Thyroid gland (tissue), 4 donors: Measurements from ENCODE around the gene ALPI. TPM values are rescaled to one million over a fixed set of nuclear protein-coding genes. Genes with fewer than 3 reads are reported as not detected.
A peak's percentile ranks its signal among the peaks of the same experiment; 100 is the strongest.
"Not testable (repeated sequence)": the region's sequence is repeated elsewhere in the genome, so short reads cannot be mapped to it uniquely, and the experiment has no call there.

Experiments used
- DNase-seq, 2 donors: peaks; one replicate each; pipeline ENCODE4 v3.0.0-alpha.2; 2019
- H3K27ac ChIP-seq, 3 donors: fragments of 200-600 bp; sonication (generic); 1 replicate in 2 of 3; 2 replicates in 1 of 3; pipeline ENCODE4 v1.5.1; 2016 to 2019; ENCODE audit warnings: mild to moderate bottlenecking in 1 of 3, moderate library complexity in 1 of 3
- H3K27me3 ChIP-seq: fragments of 200-600 bp; sonication (generic); one replicate; pipeline ENCODE4 v1.5.1; 2019
- H3K36me3 ChIP-seq, 2 donors: fragments of 200-600 bp; sonication (generic); one replicate each; pipeline ENCODE4 v1.5.1; 2016 to 2019
- H3K4me1 ChIP-seq, 2 donors: fragments of 200-600 bp; sonication (generic); one replicate each; pipeline ENCODE4 v1.5.1; 2017 to 2019
- H3K4me3 ChIP-seq, 3 donors: fragments of 200-600 bp; sonication (generic); replicated peaks in 1 of 3; 1 replicate in 2 of 3; 2 replicates in 1 of 3; pipeline ENCODE4 v1.5.1; 2016; ENCODE audit warnings: mild to moderate bottlenecking in 1 of 3
- H3K9me3 ChIP-seq: fragments of 200-600 bp; sonication (generic); one replicate; pipeline ENCODE4 v1.5.1; 2017
- POLR2A ChIP-seq, 2 donors: fragments of 450-650 bp; IDR thresholded peaks; one replicate each; pipeline ENCODE4 v1.6.1; 2017; ENCODE audit warnings: antibody characterized with exemption in 2 of 2, mild to moderate bottlenecking in 2 of 2, moderate library complexity in 1 of 2
- WGBS, 2 donors: methylation state at CpG; one replicate each; pipeline ENCODE4 v1.1.5; 2017; 5-methylcytosine and 5-hydroxymethylcytosine counted together
- intact Hi-C: fragments of 100-400 bp; cut with DNase I; formaldehyde crosslinking; loops from one replicate; pipeline ENCODE4 v1.15.1; 2023
- total RNA-seq, 4 donors: library from RNA; depleted of rRNA; stranded (reverse); fragments of >200 nt; gene quantifications; one replicate each; pipeline ENCODE4 v1.2.3, GENCODE V29; 2016
- TF ChIP-seq, protein P1 (sequence below), 6 experiments: fragments of 200-600 bp in 3 of 6; fragments of 450-650 bp in 3 of 6; sonication (generic) in 3 of 6; IDR thresholded peaks; one replicate each; pipeline ENCODE4 v1.5.1; 2016 to 2019; ENCODE audit warnings: antibody characterized with exemption in 6 of 6, mild to moderate bottlenecking in 2 of 6, inconsistent platforms in 1 of 6, moderate library complexity in 1 of 6

ALPI gene
- total RNA-seq, 4 donors from 2014 or later: not detected

DNA sequence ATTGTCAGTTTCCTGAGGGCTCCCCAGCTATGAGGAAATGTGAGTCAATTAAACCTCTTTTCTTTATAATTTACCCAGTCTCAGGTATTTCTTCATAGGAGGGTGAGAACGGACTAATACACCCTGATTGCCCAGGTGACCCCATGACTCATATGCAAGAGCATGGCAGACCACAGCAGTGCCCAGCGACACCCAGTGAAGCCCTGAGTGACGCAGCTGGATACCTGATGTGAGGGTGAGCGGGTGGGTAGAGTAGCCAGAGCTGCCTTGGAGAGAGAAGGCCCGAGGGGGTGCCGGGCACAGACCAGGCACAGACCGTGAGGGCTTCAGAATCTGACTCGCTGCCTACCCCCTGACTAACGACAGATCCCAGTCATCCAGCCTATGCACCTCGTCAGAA lies 33.9 kb upstream of the ALPI start:
- 92 to 94% methylated on average over 10 of the region's 10 CpGs for WGBS, 2 donors
- no peaks in the 10 kb centered on the region for H3K9me3 ChIP-seq
- TF ChIP-seq, protein P1, sequence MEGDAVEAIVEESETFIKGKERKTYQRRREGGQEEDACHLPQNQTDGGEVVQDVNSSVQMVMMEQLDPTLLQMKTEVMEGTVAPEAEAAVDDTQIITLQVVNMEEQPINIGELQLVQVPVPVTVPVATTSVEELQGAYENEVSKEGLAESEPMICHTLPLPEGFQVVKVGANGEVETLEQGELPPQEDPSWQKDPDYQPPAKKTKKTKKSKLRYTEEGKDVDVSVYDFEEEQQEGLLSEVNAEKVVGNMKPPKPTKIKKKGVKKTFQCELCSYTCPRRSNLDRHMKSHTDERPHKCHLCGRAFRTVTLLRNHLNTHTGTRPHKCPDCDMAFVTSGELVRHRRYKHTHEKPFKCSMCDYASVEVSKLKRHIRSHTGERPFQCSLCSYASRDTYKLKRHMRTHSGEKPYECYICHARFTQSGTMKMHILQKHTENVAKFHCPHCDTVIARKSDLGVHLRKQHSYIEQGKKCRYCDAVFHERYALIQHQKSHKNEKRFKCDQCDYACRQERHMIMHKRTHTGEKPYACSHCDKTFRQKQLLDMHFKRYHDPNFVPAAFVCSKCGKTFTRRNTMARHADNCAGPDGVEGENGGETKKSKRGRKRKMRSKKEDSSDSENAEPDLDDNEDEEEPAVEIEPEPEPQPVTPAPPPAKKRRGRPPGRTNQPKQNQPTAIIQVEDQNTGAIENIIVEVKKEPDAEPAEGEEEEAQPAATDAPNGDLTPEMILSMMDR (IDR thresholded peaks at IDR 0.05): no peak
- TF ChIP-seq POLR2A (IDR thresholded peaks at IDR 0.05): no peak
- H3K27ac ChIP-seq: no peak overlapping the region
- H3K36me3 ChIP-seq: no peaks in the 10 kb centered on the region
- no peak for DNase-seq
- peaks cover 8% of the 10 kb centered on the region for H3K27me3 ChIP-seq
- H3K4me3 ChIP-seq: no peak overlapping the region
- intact Hi-C loops: no loop called here
- peaks cover 12 to 26% of the 10 kb centered on the region in 2 donors for H3K4me1 ChIP-seq

GRCh38 chr2:232422996-232423395 lies 33.0 kb upstream of the ALPI start:
- H3K9me3 ChIP-seq, H3K4me3 ChIP-seq, H3K36me3 ChIP-seq, H3K27ac ChIP-seq, intact Hi-C loops, DNase-seq, H3K27me3 ChIP-seq: not testable (repeated sequence)
- H3K4me1 ChIP-seq: peaks cover 12 to 26% of the 10 kb centered on the region in 2 donors
- WGBS, 2 donors: 38 to 46% methylated on average over 3 of the region's 3 CpGs

DNA sequence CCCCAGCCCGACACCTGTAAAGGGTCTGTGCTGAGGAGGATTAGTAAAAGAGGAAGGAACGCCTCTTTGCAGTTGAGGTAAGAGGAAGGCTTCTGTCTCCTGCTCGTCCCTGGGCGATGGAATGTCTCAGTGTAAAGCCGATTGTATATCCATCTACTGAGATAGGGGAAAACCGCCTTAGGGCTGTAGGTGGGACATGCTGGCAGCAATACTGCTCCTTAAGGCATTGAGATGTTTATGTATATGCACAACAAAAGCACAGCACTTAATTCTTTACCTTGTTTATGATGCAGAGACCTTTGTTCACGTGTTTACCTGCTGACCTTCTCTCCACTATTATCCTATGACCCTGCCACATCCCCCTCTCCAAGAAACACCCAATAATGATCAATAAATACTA lies 32.5 kb upstream of the ALPI start:
- intact Hi-C loops, H3K27me3 ChIP-seq, H3K4me3 ChIP-seq, H3K9me3 ChIP-seq, H3K36me3 ChIP-seq, DNase-seq, H3K27ac ChIP-seq: not testable (repeated sequence)
- peaks cover 12 to 26% of the 10 kb centered on the region in 2 donors for H3K4me1 ChIP-seq
- 59% methylated on average over 7 of the region's 7 CpGs for WGBS, 2 donors

GRCh38 chr2:232431705-232432590 lies 24.0 kb upstream of the ALPI start:
- TF ChIP-seq POLR2A (IDR thresholded peaks at IDR 0.05): no peak
- TF ChIP-seq, protein P1 (IDR thresholded peaks at IDR 0.05): no peak
- H3K27ac ChIP-seq: no peak overlapping the region
- peaks cover 0 to 8% of the 10 kb centered on the region in 2 donors for H3K4me1 ChIP-seq
- no peak for DNase-seq
- no peaks in the 10 kb centered on the region for H3K9me3 ChIP-seq
- intact Hi-C loops: no loop called here
- 82 to 85% methylated on average over 4 to 7 of the region's 16 CpGs for WGBS, 2 donors
- H3K4me3 ChIP-seq: no peak overlapping the region
- no peaks in the 10 kb centered on the region for H3K27me3 ChIP-seq
- no peaks in the 10 kb centered on the region for H3K36me3 ChIP-seq

DNA sequence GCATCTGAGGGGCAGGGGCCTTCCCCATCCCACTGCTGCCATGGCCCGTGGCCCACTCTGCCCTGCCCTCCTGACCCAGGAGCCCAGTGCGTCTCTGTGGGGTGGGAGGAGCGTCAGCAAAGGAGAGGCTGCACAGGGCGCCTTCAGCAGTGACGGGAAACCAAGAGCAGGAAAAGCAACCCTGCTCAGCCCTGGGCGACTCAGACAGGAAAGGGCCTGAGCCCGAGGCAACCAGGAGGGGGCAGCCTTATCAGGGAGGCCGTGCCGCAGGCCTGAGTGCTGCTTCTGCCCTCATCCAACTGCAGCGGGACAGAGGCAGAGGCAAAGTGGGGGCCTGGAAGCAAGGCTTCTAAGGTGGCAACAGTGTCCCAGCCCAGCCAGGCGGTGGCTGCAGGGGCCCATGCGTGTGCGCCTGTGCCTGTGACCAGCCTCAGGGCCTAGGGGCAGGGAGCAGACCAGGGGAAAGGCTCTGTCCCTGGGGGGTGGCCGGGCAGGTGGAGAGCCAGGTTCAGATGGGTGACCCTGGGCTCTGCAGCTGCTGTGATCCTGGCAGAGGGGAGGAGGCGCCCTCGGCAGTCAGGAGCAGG lies 23.3 kb upstream of the ALPI start:
- Histone ChIP-seq H3K9me3 (no peaks in the 10 kb centered on the region), H3K36me3 (no peaks in the 10 kb centered on the region), H3K4me3 (no peak overlapping the region), H3K27me3 (no peaks in the 10 kb centered on the region), H3K4me1 (peaks cover 0 to 8% of the 10 kb centered on the region in 2 donors), H3K27ac (no peak overlapping the region)
- intact Hi-C loops: no loop called here
- no peak for DNase-seq
- 76 to 80% methylated on average over 9 to 13 of the region's 16 CpGs for WGBS, 2 donors
- TF ChIP-seq, protein P1 (IDR thresholded peaks at IDR 0.05): no peak
- TF ChIP-seq POLR2A (IDR thresholded peaks at IDR 0.05): no peak

- DNase-seq: peak; percentile 61 to 70
- intact Hi-C loops, H3K4me3 ChIP-seq, H3K27me3 ChIP-seq, H3K9me3 ChIP-seq, H3K4me1 ChIP-seq, H3K36me3 ChIP-seq: not testable (repeated sequence)
- 20 to 70% methylated on average over 2 to 8 of the region's 9 CpGs for WGBS, 2 donors
- H3K27ac ChIP-seq: peak overlapping the region in 2 of 3 donors; percentile 30 to 51
Measured at GRCh38 chr2:232433622-232434021, 22.3 kb upstream of the ALPI start.
